ENCODE data around the gene HTR7.

DNA sequence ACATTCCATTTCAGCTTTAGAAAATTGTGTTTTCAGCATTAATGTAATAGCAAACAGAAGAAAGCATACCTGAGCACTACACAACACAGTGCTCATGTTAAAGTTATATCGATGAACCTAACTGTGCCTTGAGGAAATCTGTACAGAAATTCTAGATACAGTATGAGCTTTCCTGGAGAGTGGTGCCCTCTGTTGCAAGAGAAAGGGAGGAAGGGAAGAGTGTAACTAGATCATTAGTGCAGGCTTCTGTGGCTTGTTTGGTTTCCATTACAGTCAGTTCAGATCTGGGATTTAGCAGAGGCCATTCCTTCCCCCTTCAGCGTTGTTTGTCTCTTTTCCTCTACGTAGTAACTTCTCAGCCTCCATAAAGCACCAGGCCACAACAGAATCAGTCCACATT lies 139.7 kb downstream of the HTR7 start:
- TF ChIP-seq POLR2AphosphoS5 (IDR thresholded peaks at IDR 0.05; ENCODE audit: low read depth, low read length) (no peak), TAF1 (IDR thresholded peaks at IDR 0.05; ENCODE audit: borderline replicate concordance, insufficient read depth, low read length) (no peak), SIN3A (IDR thresholded peaks at IDR 0.05; ENCODE audit: borderline replicate concordance, insufficient read depth, low read length) (no peak), FOXP2 (optimal IDR thresholded peaks at IDR 0.05; ENCODE audit: borderline replicate concordance, extremely low read depth, extremely low read length, insufficient read depth) (no peak)
- TF ChIP-seq, protein P1, sequence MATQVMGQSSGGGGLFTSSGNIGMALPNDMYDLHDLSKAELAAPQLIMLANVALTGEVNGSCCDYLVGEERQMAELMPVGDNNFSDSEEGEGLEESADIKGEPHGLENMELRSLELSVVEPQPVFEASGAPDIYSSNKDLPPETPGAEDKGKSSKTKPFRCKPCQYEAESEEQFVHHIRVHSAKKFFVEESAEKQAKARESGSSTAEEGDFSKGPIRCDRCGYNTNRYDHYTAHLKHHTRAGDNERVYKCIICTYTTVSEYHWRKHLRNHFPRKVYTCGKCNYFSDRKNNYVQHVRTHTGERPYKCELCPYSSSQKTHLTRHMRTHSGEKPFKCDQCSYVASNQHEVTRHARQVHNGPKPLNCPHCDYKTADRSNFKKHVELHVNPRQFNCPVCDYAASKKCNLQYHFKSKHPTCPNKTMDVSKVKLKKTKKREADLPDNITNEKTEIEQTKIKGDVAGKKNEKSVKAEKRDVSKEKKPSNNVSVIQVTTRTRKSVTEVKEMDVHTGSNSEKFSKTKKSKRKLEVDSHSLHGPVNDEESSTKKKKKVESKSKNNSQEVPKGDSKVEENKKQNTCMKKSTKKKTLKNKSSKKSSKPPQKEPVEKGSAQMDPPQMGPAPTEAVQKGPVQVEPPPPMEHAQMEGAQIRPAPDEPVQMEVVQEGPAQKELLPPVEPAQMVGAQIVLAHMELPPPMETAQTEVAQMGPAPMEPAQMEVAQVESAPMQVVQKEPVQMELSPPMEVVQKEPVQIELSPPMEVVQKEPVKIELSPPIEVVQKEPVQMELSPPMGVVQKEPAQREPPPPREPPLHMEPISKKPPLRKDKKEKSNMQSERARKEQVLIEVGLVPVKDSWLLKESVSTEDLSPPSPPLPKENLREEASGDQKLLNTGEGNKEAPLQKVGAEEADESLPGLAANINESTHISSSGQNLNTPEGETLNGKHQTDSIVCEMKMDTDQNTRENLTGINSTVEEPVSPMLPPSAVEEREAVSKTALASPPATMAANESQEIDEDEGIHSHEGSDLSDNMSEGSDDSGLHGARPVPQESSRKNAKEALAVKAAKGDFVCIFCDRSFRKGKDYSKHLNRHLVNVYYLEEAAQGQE (IDR thresholded peaks at IDR 0.05; ENCODE audit: insufficient read depth in 1 of 2, low read depth in 2 of 2, low read length in 2 of 2), result no peak
